Vagina (tissue), 2 donors: ENCODE results near the gene MEGF9. TPM values are rescaled to one million over a fixed set of nuclear protein-coding genes. Genes with fewer than 3 reads are reported as not detected.
A peak's percentile ranks its signal among the peaks of the same experiment; 100 is the strongest.

ENCODE experiments used
- DNase-seq, 2 donors: peaks; one replicate each; pipeline ENCODE4 v3.0.0-alpha.2; 2017; ENCODE audit errors: extremely low spot score in 2 of 2
- H3K27ac ChIP-seq: fragments of 200-600 bp; sonication (generic); one replicate; pipeline ENCODE4 v1.5.1; 2019
- H3K27me3 ChIP-seq: fragments of 200-600 bp; sonication (generic); one replicate; pipeline ENCODE4 v1.5.1; 2019
- H3K36me3 ChIP-seq, 2 donors: fragments of 200-600 bp; sonication (generic); one replicate each; pipeline ENCODE4 v1.5.1; 2017 to 2019
- H3K4me1 ChIP-seq: fragments of 200-600 bp; sonication (generic); one replicate; pipeline ENCODE4 v1.5.1; 2019
- H3K4me3 ChIP-seq, 2 donors: fragments of 200-600 bp; sonication (generic); 1 replicate in 1 of 2; 2 replicates in 1 of 2; pipeline ENCODE4 v1.5.1; 2016 to 2019
- H3K9me3 ChIP-seq: fragments of 200-600 bp; sonication (generic); one replicate; pipeline ENCODE4 v1.5.1; 2019
- POLR2A ChIP-seq, 2 donors: fragments of 450-650 bp; IDR thresholded peaks; one replicate each; pipeline ENCODE4 v1.6.1; 2017; ENCODE audit warnings: antibody characterized with exemption in 2 of 2, mild to moderate bottlenecking in 2 of 2, moderate library complexity in 2 of 2
- POLR2AphosphoS5 ChIP-seq, 2 donors: sonication (generic); formaldehyde crosslinking; IDR thresholded peaks; one replicate each; pipeline ENCODE4 v1.9.0; 2017; ENCODE audit warnings: antibody characterized with exemption in 2 of 2, mild to moderate bottlenecking in 2 of 2, low read depth in 1 of 2; ENCODE audit not compliant: insufficient read depth in 1 of 2
- intact Hi-C: fragments of 100-400 bp; cut with DNase I; formaldehyde crosslinking; loops from one replicate; pipeline ENCODE4 v1.15.1; 2023
- total RNA-seq: library from RNA; depleted of rRNA; stranded (reverse); fragments of >200 nt; gene quantifications from one replicate; pipeline ENCODE4 v1.2.3, GENCODE V29; 2016
- TF ChIP-seq, protein P1 (sequence below), 3 experiments: fragments of 450-650 bp in 2 of 3; fragments of 200-600 bp in 1 of 3; sonication (generic) in 1 of 3; IDR thresholded peaks; one replicate each; pipeline ENCODE4 v1.5.1; 2017 to 2019; ENCODE audit warnings: antibody characterized with exemption in 3 of 3, mild to moderate bottlenecking in 2 of 3, moderate library complexity in 2 of 3

The MEGF9 gene
- total RNA-seq, 1 donor from 2014 or later: 17.7 TPM

DNA sequence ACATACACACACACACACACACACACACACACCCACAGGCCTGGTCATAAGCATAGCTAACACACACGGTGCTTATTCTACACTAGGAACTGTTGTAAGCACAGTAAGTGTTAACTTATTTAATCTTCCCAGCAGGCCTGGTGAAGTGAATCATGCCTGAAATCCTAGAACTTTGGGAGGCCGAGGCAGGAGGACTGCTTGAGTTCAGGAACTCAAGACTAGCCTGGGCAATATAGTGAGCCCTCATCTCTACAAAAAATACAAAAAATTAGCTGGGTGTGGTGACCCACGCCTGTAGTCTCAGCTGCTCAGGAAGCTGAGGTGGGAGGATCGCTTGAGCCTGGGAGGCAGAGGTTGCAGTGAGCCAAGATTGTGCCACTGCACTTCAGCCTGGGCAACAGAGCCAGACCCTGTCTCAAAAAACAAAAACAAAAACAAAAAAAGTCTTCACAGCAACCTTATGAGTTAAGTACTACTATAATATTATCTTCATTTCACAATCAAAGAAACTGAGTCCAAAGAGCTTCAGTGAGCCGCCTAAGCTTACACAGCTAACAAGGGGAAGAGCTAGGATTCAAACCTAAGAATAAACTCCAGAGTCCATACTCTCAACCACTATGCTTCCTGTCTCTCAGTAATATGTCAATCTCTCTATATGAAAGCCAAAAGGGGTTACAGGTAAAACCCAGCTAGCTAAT, 2.3 kb downstream of the MEGF9 start:
- H3K4me1 ChIP-seq: peaks cover 70% of the 10 kb centered on the region
- no peaks in the 10 kb centered on the region for H3K36me3 ChIP-seq
- H3K4me3 ChIP-seq: peak overlapping the region; percentile 70 to 88
- H3K27ac ChIP-seq: peak overlapping the region; percentile 80
- TF ChIP-seq, protein P1, sequence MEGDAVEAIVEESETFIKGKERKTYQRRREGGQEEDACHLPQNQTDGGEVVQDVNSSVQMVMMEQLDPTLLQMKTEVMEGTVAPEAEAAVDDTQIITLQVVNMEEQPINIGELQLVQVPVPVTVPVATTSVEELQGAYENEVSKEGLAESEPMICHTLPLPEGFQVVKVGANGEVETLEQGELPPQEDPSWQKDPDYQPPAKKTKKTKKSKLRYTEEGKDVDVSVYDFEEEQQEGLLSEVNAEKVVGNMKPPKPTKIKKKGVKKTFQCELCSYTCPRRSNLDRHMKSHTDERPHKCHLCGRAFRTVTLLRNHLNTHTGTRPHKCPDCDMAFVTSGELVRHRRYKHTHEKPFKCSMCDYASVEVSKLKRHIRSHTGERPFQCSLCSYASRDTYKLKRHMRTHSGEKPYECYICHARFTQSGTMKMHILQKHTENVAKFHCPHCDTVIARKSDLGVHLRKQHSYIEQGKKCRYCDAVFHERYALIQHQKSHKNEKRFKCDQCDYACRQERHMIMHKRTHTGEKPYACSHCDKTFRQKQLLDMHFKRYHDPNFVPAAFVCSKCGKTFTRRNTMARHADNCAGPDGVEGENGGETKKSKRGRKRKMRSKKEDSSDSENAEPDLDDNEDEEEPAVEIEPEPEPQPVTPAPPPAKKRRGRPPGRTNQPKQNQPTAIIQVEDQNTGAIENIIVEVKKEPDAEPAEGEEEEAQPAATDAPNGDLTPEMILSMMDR (IDR thresholded peaks at IDR 0.05): no peak
- TF ChIP-seq POLR2A (IDR thresholded peaks at IDR 0.05) (no peak), POLR2AphosphoS5 (IDR thresholded peaks at IDR 0.05; ENCODE audit: insufficient read depth in 1 of 2, low read depth in 1 of 2) (no peak)
- DNase-seq: no peak
- H3K9me3 ChIP-seq: no peaks in the 10 kb centered on the region
- H3K27me3 ChIP-seq: no peaks in the 10 kb centered on the region
- intact Hi-C loops: no loop called here

DNA sequence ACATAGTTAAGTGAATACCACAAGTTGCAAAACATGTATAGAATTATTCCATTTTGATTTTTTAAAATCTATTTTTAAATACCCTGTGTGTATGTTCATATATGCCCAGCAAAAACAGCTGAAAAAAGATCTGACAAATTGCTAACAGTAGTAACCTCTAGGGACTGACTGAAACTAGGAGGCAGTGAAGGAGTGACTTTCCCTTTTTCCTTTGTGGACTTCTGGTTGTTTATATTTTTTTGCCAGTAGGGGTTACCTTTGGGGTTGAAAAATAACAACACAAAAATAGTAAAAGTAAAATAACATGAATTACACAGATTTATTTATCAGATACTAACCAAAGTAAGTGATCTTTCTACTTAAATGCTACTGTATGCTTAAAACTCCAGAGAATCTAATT, 2.9 kb downstream of the MEGF9 start:
- peaks cover 77% of the 10 kb centered on the region for H3K4me1 ChIP-seq
- intact Hi-C loops: no loop called here

DNA sequence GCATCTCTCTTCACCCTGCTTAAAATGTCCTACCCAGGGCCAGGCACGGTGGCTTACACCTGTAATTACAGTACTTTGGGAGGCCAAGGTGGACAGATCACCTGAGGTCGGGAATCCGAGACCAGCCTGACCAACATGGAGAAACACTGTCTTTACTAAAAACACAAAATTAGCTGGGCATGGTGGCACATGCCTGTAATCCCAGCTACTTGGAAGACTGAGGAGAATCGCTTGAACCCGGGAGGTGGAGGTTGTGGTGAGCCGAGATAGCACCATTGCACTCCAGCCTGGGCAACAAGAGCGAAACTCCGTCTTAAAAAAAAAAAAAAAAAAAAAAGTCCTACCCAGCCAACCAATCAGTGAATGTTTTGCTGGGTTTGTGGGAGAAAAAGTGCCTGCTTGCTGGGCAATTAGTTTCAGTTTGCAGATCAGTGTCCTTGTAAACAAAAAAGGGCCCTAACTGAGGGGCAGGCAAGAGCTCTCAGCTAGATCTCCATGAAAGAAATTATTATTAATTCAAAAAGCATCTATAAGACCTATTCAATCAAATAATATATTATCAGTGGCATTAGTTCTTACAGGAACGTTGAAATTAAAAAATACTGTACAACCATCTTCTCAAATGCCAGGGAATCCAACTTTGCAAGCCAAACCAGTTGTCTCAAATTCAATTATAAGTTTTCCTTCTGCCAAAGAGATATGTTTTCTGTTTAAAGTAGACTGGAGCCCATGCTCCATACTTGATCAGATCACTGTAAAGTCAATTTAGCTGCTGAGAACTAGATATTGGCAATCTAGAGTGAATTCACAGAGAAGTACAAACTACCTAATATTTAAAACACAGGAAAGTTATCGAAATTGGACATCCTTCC, 3.9 kb downstream of the MEGF9 start:
- no peak for DNase-seq
- intact Hi-C loops: no loop called here
- Histone ChIP-seq H3K27me3 (no peaks in the 10 kb centered on the region), H3K27ac (peak overlapping the region; percentile 80), H3K4me3 (peak overlapping the region in 1 of 2 donors; percentile 29), H3K9me3 (no peaks in the 10 kb centered on the region), H3K4me1 (peaks cover 71% of the 10 kb centered on the region), H3K36me3 (no peaks in the 10 kb centered on the region)
- TF ChIP-seq, protein P1 (IDR thresholded peaks at IDR 0.05): no peak
- TF ChIP-seq POLR2AphosphoS5 (IDR thresholded peaks at IDR 0.05; ENCODE audit: insufficient read depth in 1 of 2, low read depth in 1 of 2): peak in 1 of 2 donors; percentile 50

More for the DNA sequence above, 2.9 kb downstream of the MEGF9 start:
- no peak for TF ChIP-seq POLR2A (IDR thresholded peaks at IDR 0.05)
- TF ChIP-seq, protein P1 (IDR thresholded peaks at IDR 0.05): no peak
- no peak for TF ChIP-seq POLR2AphosphoS5 (IDR thresholded peaks at IDR 0.05; ENCODE audit: insufficient read depth in 1 of 2, low read depth in 1 of 2)
- Histone ChIP-seq H3K27me3 (no peaks in the 10 kb centered on the region), H3K9me3 (no peaks in the 10 kb centered on the region), H3K4me3 (peak overlapping the region in 1 of 2 donors; percentile 70), H3K27ac (peak overlapping the region; percentile 80), H3K36me3 (no peaks in the 10 kb centered on the region)
- no peak for DNase-seq

DNA sequence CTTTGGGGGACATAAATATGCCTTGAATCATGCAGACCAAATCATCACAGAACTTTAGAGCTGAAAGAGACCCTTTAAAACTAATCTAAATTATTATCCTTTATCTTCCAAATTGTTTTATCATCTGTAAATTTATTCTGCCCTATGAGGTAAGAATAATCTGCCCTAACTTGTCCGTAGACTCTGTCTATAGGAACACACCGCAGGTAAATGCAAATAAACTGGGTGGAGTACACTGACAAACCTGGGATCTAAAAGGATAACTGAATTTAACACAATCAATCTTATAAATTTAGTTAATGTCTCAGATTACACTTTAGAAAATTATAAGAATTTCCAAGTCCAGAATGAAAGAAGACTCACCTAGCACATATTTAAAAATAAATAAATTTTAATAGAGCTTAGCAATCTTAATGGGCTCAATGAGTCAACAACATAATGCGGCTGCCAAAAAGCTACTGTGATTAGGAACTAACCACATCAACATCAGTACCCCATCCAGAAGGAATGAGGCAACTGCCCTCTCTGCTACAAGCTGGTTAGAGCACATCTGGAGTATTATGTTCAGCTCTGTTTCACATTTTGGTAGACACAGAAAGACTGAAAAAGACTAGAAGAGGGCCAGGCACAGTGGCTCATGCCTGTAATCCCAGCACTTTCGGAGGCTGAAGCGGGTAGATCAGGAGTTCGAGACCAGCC, 5.6 kb downstream of the MEGF9 start:
- no peaks in the 10 kb centered on the region for H3K9me3 ChIP-seq
- TF ChIP-seq POLR2AphosphoS5 (IDR thresholded peaks at IDR 0.05; ENCODE audit: insufficient read depth in 1 of 2, low read depth in 1 of 2): no peak
- TF ChIP-seq, protein P1 (IDR thresholded peaks at IDR 0.05): no peak
- no peak for TF ChIP-seq POLR2A (IDR thresholded peaks at IDR 0.05)
- DNase-seq: no peak
- H3K36me3 ChIP-seq: no peaks in the 10 kb centered on the region
- H3K4me3 ChIP-seq: no peak overlapping the region
- H3K27me3 ChIP-seq: no peaks in the 10 kb centered on the region
- intact Hi-C loops: no loop called here
- H3K4me1 ChIP-seq: peaks cover 65% of the 10 kb centered on the region
- peak overlapping the region; percentile 42 for H3K27ac ChIP-seq
